Stimulated activated naive CD8-positive, alpha-beta T cell treated with anti-CD3 and anti-CD28 coated beads, Interleukin-15, amount 100 ng/mL, for 72 hours (primary cell): ENCODE measurements around the gene SMAD6.

Source experiments
- ATAC-seq: fragments of 150-1000 bp; cut with Tn5 transposase; 2 replicates; pipeline ENCODE4 v1.10.0; 2021; ENCODE audit warnings: mild to moderate bottlenecking, moderate library complexity
- DNase-seq, 2 donors: peaks; one replicate each; pipeline ENCODE4 v3.0.0; 2021 to 2022
- H3K27ac Mint-ChIP-seq, 2 donors: one replicate each; pipeline ENCODE4 v1.8.0; 2022; ENCODE audit warnings: mild to moderate bottlenecking in 2 of 2, mixed read lengths in 2 of 2, moderate library complexity in 2 of 2
- H3K27me3 Mint-ChIP-seq: one replicate; pipeline ENCODE4 v1.8.0; 2022; ENCODE audit warnings: mixed read lengths
- H3K4me1 Mint-ChIP-seq: one replicate; pipeline ENCODE4 v1.8.0; 2022; ENCODE audit warnings: mild to moderate bottlenecking, mixed read lengths
- H3K4me3 Mint-ChIP-seq, 2 donors: one replicate each; pipeline ENCODE4 v1.8.0; 2022; ENCODE audit warnings: mild to moderate bottlenecking in 2 of 2, mixed read lengths in 2 of 2, moderate library complexity in 1 of 2
- H3K9me3 Mint-ChIP-seq, 2 donors: one replicate each; pipeline ENCODE4 v1.8.0; 2022; ENCODE audit warnings: mixed read lengths in 2 of 2

Gene SMAD6

GRCh38 chr15:66705277-66706146 lies 3.5 kb downstream of the SMAD6 start:
- no peaks in the 10 kb centered on the region for H3K9me3 Mint-ChIP-seq
- ATAC-seq = no peak
- H3K27me3 Mint-ChIP-seq = peaks cover 40% of the 10 kb centered on the region
- no peak overlapping the region for H3K4me3 Mint-ChIP-seq
- DNase-seq = no peak
- H3K4me1 Mint-ChIP-seq = peaks cover 25% of the 10 kb centered on the region
- no peak overlapping the region for H3K27ac Mint-ChIP-seq

- Mint-ChIP-seq H3K9me3 (no peaks in the 10 kb centered on the region), H3K4me1 (peaks cover 25% of the 10 kb centered on the region), H3K27ac (no peak overlapping the region), H3K4me3 (no peak overlapping the region), H3K27me3 (peaks cover 40% of the 10 kb centered on the region)
- DNase-seq (no peak), ATAC-seq (no peak)
These were observed 4.2 kb downstream of the SMAD6 start for GRCh38 chr15:66706225-66706732.

GRCh38 chr15:66706840-66707239 lies 4.8 kb downstream of the SMAD6 start:
- DNase-seq = no peak
- no peaks in the 10 kb centered on the region for H3K9me3 Mint-ChIP-seq
- ATAC-seq = no peak
- no peak overlapping the region for H3K27ac Mint-ChIP-seq
- peaks cover 21% of the 10 kb centered on the region for H3K4me1 Mint-ChIP-seq
- H3K27me3 Mint-ChIP-seq = peaks cover 38% of the 10 kb centered on the region
- no peak overlapping the region for H3K4me3 Mint-ChIP-seq

GRCh38 chr15:66707310-66708082 lies 5.5 kb downstream of the SMAD6 start:
- Mint-ChIP-seq H3K27ac (no peak overlapping the region), H3K9me3 (no peaks in the 10 kb centered on the region)

GRCh38 chr15:66708389-66708788 lies 6.4 kb downstream of the SMAD6 start:
- Mint-ChIP-seq H3K9me3 (no peaks in the 10 kb centered on the region), H3K27ac (no peak overlapping the region), H3K27me3 (peaks cover 24% of the 10 kb centered on the region), H3K4me1 (peaks cover 8% of the 10 kb centered on the region), H3K4me3 (no peak overlapping the region)
- DNase-seq (no peak), ATAC-seq (no peak)

More at GRCh38 chr15:66707310-66708082, 5.5 kb downstream of the SMAD6 start:
- ATAC-seq (no peak), DNase-seq (no peak)
- Mint-ChIP-seq H3K27me3 (peaks cover 31% of the 10 kb centered on the region), H3K4me3 (no peak overlapping the region), H3K4me1 (peaks cover 15% of the 10 kb centered on the region)

GRCh38 chr15:66709884-66710283 lies 7.8 kb downstream of the SMAD6 start:
- no peak overlapping the region for H3K4me3 Mint-ChIP-seq
- H3K9me3 Mint-ChIP-seq = no peaks in the 10 kb centered on the region
- H3K27me3 Mint-ChIP-seq = peaks cover 12% of the 10 kb centered on the region
- ATAC-seq (no peak), DNase-seq (no peak)
- H3K4me1 Mint-ChIP-seq = no peaks in the 10 kb centered on the region
- H3K27ac Mint-ChIP-seq = no peak overlapping the region

- Mint-ChIP-seq H3K4me3 (no peak overlapping the region), H3K9me3 (no peaks in the 10 kb centered on the region), H3K27ac (no peak overlapping the region), H3K27me3 (no peaks in the 10 kb centered on the region), H3K4me1 (no peaks in the 10 kb centered on the region)
- DNase-seq = no peak
- ATAC-seq = no peak
These were observed 9.2 kb downstream of the SMAD6 start for GRCh38 chr15:66711260-66711659.

GRCh38 chr15:66711862-66712261 lies 9.8 kb downstream of the SMAD6 start:
- no peak for DNase-seq
- ATAC-seq = no peak
- H3K9me3 Mint-ChIP-seq = no peaks in the 10 kb centered on the region
- no peaks in the 10 kb centered on the region for H3K4me1 Mint-ChIP-seq
- no peaks in the 10 kb centered on the region for H3K27me3 Mint-ChIP-seq
- H3K4me3 Mint-ChIP-seq = no peak overlapping the region
- peak overlapping the region in 1 of 2 donors; percentile 34 for H3K27ac Mint-ChIP-seq

- H3K27ac Mint-ChIP-seq = no peak overlapping the region
These were observed 11.9 kb downstream of the SMAD6 start for GRCh38 chr15:66713843-66714508.

GRCh38 chr15:66714543-66714981 lies 12.5 kb downstream of the SMAD6 start:
- Mint-ChIP-seq H3K27ac (no peak overlapping the region), H3K4me1 (no peaks in the 10 kb centered on the region), H3K27me3 (no peaks in the 10 kb centered on the region), H3K9me3 (no peaks in the 10 kb centered on the region), H3K4me3 (no peak overlapping the region)
- ATAC-seq (no peak), DNase-seq (no peak)

More at GRCh38 chr15:66713843-66714508, 11.9 kb downstream of the SMAD6 start:
- H3K27me3 Mint-ChIP-seq = no peaks in the 10 kb centered on the region
- no peak overlapping the region for H3K4me3 Mint-ChIP-seq
- no peaks in the 10 kb centered on the region for H3K9me3 Mint-ChIP-seq
- H3K4me1 Mint-ChIP-seq = no peaks in the 10 kb centered on the region
- DNase-seq (no peak), ATAC-seq (no peak)

GRCh38 chr15:66715181-66715624 lies 13.2 kb downstream of the SMAD6 start:
- Mint-ChIP-seq H3K9me3 (no peaks in the 10 kb centered on the region), H3K4me3 (no peak overlapping the region), H3K27ac (no peak overlapping the region), H3K4me1 (peaks cover under 1% of the 10 kb centered on the region), H3K27me3 (no peaks in the 10 kb centered on the region)
- ATAC-seq (no peak), DNase-seq (no peak)

- peaks cover 8% of the 10 kb centered on the region for H3K4me1 Mint-ChIP-seq
- ATAC-seq (no peak), DNase-seq (no peak)
- H3K27me3 Mint-ChIP-seq = no peaks in the 10 kb centered on the region
- H3K27ac Mint-ChIP-seq = no peak overlapping the region
- H3K9me3 Mint-ChIP-seq = no peaks in the 10 kb centered on the region
- no peak overlapping the region for H3K4me3 Mint-ChIP-seq
These were observed 14.0 kb downstream of the SMAD6 start for GRCh38 chr15:66715720-66716655.

- ATAC-seq (no peak), DNase-seq (no peak)
- Mint-ChIP-seq H3K27me3 (no peaks in the 10 kb centered on the region), H3K4me1 (peaks cover 10% of the 10 kb centered on the region), H3K9me3 (no peaks in the 10 kb centered on the region), H3K27ac (no peak overlapping the region), H3K4me3 (no peak overlapping the region)
These were observed 14.6 kb downstream of the SMAD6 start for GRCh38 chr15:66716656-66717020.

- no peaks in the 10 kb centered on the region for H3K9me3 Mint-ChIP-seq
- no peak for DNase-seq
- peaks cover 10% of the 10 kb centered on the region for H3K4me1 Mint-ChIP-seq
- no peaks in the 10 kb centered on the region for H3K27me3 Mint-ChIP-seq
- H3K4me3 Mint-ChIP-seq = no peak overlapping the region
- peak overlapping the region in 1 of 2 donors; percentile 43 for H3K27ac Mint-ChIP-seq
- ATAC-seq = no peak
These were observed 16.4 kb downstream of the SMAD6 start for GRCh38 chr15:66718220-66718988.
